Urothelium cell line (cell line): ENCODE data around the gene HELLS.
A peak's percentile ranks its signal among the peaks of the same experiment; 100 is the strongest.
"Not testable (repeated sequence)": the region's sequence is repeated elsewhere in the genome, so short reads cannot be mapped to it uniquely, and the experiment has no call there.

Experiments
- DNase-seq: peaks from one replicate; pipeline ENCODE4 v3.0.0; 2011; ENCODE audit warnings: low spot score, mixed read lengths
- FAIRE-seq: peaks from 2 replicates; lab custom pipeline; 2011; peaks lifted over from hg19 to GRCh38; lab: Jason Lieb, UNC

The HELLS gene

GRCh38 chr10:94602729-94603515, 57.3 kb downstream of the HELLS start:
- FAIRE-seq: no peak
- no peak for DNase-seq

- DNase-seq (no peak), FAIRE-seq (no peak)
Measured at GRCh38 chr10:94607111-94607510, 61.5 kb downstream of the HELLS start.

GRCh38 chr10:94608559-94608958, 63.0 kb downstream of the HELLS start:
- FAIRE-seq: no peak
- DNase-seq: no peak

- FAIRE-seq (no peak), DNase-seq (no peak)
Measured at GRCh38 chr10:94614558-94614957, 69.0 kb downstream of the HELLS start.

GRCh38 chr10:94617389-94617944, 71.9 kb downstream of the HELLS start:
- no peak for DNase-seq
- peak; percentile 70 for FAIRE-seq

GRCh38 chr10:94622666-94623205, 77.1 kb downstream of the HELLS start:
- FAIRE-seq (no peak), DNase-seq (no peak)

- DNase-seq (no peak), FAIRE-seq (no peak)
Measured at GRCh38 chr10:94623572-94623971, 78.0 kb downstream of the HELLS start.

- DNase-seq (no peak), FAIRE-seq (no peak)
Measured at GRCh38 chr10:94626476-94626875, 80.9 kb downstream of the HELLS start.

- no peak for FAIRE-seq
- DNase-seq: no peak
Measured at GRCh38 chr10:94627511-94627910, 81.9 kb downstream of the HELLS start.

- FAIRE-seq (no peak), DNase-seq (peak; percentile 17)
Measured at GRCh38 chr10:94630017-94630688, 84.6 kb downstream of the HELLS start.

GRCh38 chr10:94631077-94631875, 85.7 kb downstream of the HELLS start:
- FAIRE-seq: no peak
- no peak for DNase-seq

GRCh38 chr10:94632954-94633353, 87.4 kb downstream of the HELLS start:
- FAIRE-seq (no peak), DNase-seq (no peak)

GRCh38 chr10:94638097-94638496, 92.5 kb downstream of the HELLS start:
- not testable (repeated sequence) for FAIRE-seq, DNase-seq

GRCh38 chr10:94639902-94640301, 94.3 kb downstream of the HELLS start:
- no peak for DNase-seq
- FAIRE-seq: no peak

- FAIRE-seq (no peak), DNase-seq (no peak)
Measured at GRCh38 chr10:94640562-94640961, 95.0 kb downstream of the HELLS start.

- no peak for DNase-seq
- FAIRE-seq: no peak
Measured at GRCh38 chr10:94641480-94641879, 95.9 kb downstream of the HELLS start.

- DNase-seq (no peak), FAIRE-seq (no peak)
Measured at GRCh38 chr10:94644352-94644751, 98.8 kb downstream of the HELLS start.

- no peak for FAIRE-seq
- DNase-seq: no peak
Measured at GRCh38 chr10:94645285-94645684, 99.7 kb downstream of the HELLS start.
